Liver (tissue), 9 donors: ENCODE results near the gene EGFLAM. TPM values are rescaled to one million over a fixed set of nuclear protein-coding genes. Genes with fewer than 3 reads are reported as not detected.

Source experiments
- DNase-seq: peaks from one replicate; pipeline ENCODE4 v3.0.0-alpha.2; 2017; ENCODE audit warnings: low spot score
- H3K27ac ChIP-seq, 2 donors: one replicate each; pipeline ENCODE4 v1.7.0; 2013; ENCODE audit warnings: inconsistent platforms in 2 of 2, low read length in 2 of 2, control low read depth in 1 of 2, low read depth in 1 of 2, mild to moderate bottlenecking in 1 of 2
- H3K27me3 ChIP-seq, 4 donors: one replicate each; pipeline versions ENCODE4 v1.6.1 to v1.7.0; 2013; ENCODE audit warnings: low read length in 3 of 4, inconsistent platforms in 1 of 4, mild to moderate bottlenecking in 1 of 4, moderate library complexity in 1 of 4; ENCODE audit not compliant: control insufficient read depth in 4 of 4, insufficient read depth in 4 of 4
- H3K36me3 ChIP-seq, 4 donors: one replicate each; pipeline versions ENCODE4 v1.6.1 to v1.7.0; 2013; ENCODE audit warnings: low read length in 3 of 4, mild to moderate bottlenecking in 3 of 4, low read depth in 1 of 4, moderate library complexity in 1 of 4; ENCODE audit not compliant: control insufficient read depth in 4 of 4, insufficient read depth in 3 of 4
- H3K4me1 ChIP-seq, 4 donors: one replicate each; pipeline versions ENCODE4 v1.6.1 to v1.7.0; 2013; ENCODE audit warnings: low read length in 3 of 4, mild to moderate bottlenecking in 3 of 4, moderate library complexity in 1 of 4; ENCODE audit not compliant: control insufficient read depth in 4 of 4, insufficient read depth in 4 of 4
- H3K4me3 ChIP-seq, 3 donors: one replicate each; pipeline versions ENCODE4 v1.6.1 to v1.7.0; 2013; ENCODE audit warnings: low read length in 3 of 3, control low read depth in 1 of 3, low read depth in 1 of 3, mild to moderate bottlenecking in 1 of 3
- H3K9ac ChIP-seq, 2 donors: one replicate each; pipeline ENCODE4 v1.7.0; 2013; ENCODE audit warnings: low read length in 2 of 2, mild to moderate bottlenecking in 2 of 2, moderate library complexity in 2 of 2, control low read depth in 1 of 2, low read depth in 1 of 2
- H3K9me3 ChIP-seq, 4 donors: one replicate each; pipeline versions ENCODE4 v1.6.1 to v1.7.0; 2013; ENCODE audit warnings: low read length in 3 of 4; ENCODE audit not compliant: control insufficient read depth in 4 of 4
- EGR1 ChIP-seq, 2 donors: IDR thresholded peaks; 2 replicates each; pipeline ENCODE4 v1.6.1; 2016 to 2018; ENCODE audit warnings: antibody characterized with exemption in 2 of 2, low read depth in 2 of 2
- FOXA1 ChIP-seq: IDR thresholded peaks from 2 replicates; pipeline ENCODE4 v1.6.1; 2016; ENCODE audit warnings: antibody characterized with exemption
- HNF4A ChIP-seq, 2 donors: conservative IDR thresholded peaks; 2 replicates each; pipeline ENCODE4 v1.6.1; 2016; ENCODE audit warnings: antibody characterized with exemption in 2 of 2, mild to moderate bottlenecking in 2 of 2
- HNF4G ChIP-seq: IDR thresholded peaks from 2 replicates; pipeline ENCODE4 v1.6.1; 2016; ENCODE audit warnings: antibody characterized with exemption
- JUND ChIP-seq, 2 donors: IDR thresholded peaks; 2 replicates each; pipeline ENCODE4 v1.6.1; 2016; ENCODE audit warnings: antibody characterized with exemption in 2 of 2
- NR2F2 ChIP-seq: IDR thresholded peaks from 2 replicates; pipeline ENCODE4 v1.6.1; 2016; ENCODE audit warnings: antibody characterized with exemption
- RXRA ChIP-seq, 2 donors: IDR thresholded peaks; 2 replicates each; pipeline ENCODE4 v1.6.1; 2017 to 2018; ENCODE audit warnings: antibody characterized with exemption in 2 of 2, mild to moderate bottlenecking in 1 of 2
- SP1 ChIP-seq: IDR thresholded peaks from 2 replicates; pipeline ENCODE4 v1.6.1; 2018; ENCODE audit warnings: antibody characterized with exemption, mild to moderate bottlenecking
- TAF1 ChIP-seq: conservative IDR thresholded peaks from 2 replicates; pipeline ENCODE4 v1.6.1; 2016; ENCODE audit warnings: antibody characterized with exemption, mild to moderate bottlenecking
- YY1 ChIP-seq: IDR thresholded peaks from 2 replicates; pipeline ENCODE4 v1.6.1; 2016; ENCODE audit warnings: antibody characterized with exemption, mild to moderate bottlenecking
- WGBS: extraction: QIAGEN DNeasy Blood & Tissue Kit; methylation state at CpG from one replicate; pipeline ENCODE4 v1.1.7; 2013; 5-methylcytosine and 5-hydroxymethylcytosine counted together
- polyA plus RNA-seq, 2 donors: library from polyadenylated mRNA; stranded (reverse) in 1 of 2; unstranded in 1 of 2; fragments of 200-250 nt in 1 of 2; fragments of >200 nt in 1 of 2; fragmentation: Nextera tagmentation in 1 of 2; extraction: Ambion mirVana in 1 of 2; gene quantifications; one replicate each; pipeline versions ENCODE4 v1.2.1 to v1.2.3, GENCODE V29; 2013 to 2015
- total RNA-seq, 2 donors: library from RNA; depleted of rRNA; stranded (reverse); fragments of >200 nt; gene quantifications; one replicate each; pipeline ENCODE4 v1.2.3, GENCODE V29; 2014
- TF ChIP-seq, protein P1 (sequence below): IDR thresholded peaks from 2 replicates; pipeline ENCODE4 v1.6.1; 2016; ENCODE audit warnings: antibody characterized with exemption, mild to moderate bottlenecking
- TF ChIP-seq, protein P2 (sequence below): IDR thresholded peaks from 2 replicates; pipeline ENCODE4 v1.6.1; 2016; ENCODE audit warnings: antibody characterized with exemption
- TF ChIP-seq, protein P3 (sequence below): IDR thresholded peaks from 2 replicates; pipeline ENCODE4 v1.6.1; 2016; ENCODE audit warnings: antibody characterized with exemption
- TF ChIP-seq, protein P4 (sequence below): fragments of 150-350 bp; IDR thresholded peaks from 2 replicates; pipeline ENCODE4 v1.5.1; 2017; ENCODE audit warnings: improper control_type of control experiment, low read depth, low read length; ENCODE audit not compliant: missing input control
- donor health status: healthy.
- donor health status: healthy.
- donor health status: healthy.
- donor health status: healthy.
- donor health status: healthy.

Gene EGFLAM
- total and polyA plus RNA-seq, 4 donors, result 1.1 to 4.9 (median 1.9) TPM

DNA sequence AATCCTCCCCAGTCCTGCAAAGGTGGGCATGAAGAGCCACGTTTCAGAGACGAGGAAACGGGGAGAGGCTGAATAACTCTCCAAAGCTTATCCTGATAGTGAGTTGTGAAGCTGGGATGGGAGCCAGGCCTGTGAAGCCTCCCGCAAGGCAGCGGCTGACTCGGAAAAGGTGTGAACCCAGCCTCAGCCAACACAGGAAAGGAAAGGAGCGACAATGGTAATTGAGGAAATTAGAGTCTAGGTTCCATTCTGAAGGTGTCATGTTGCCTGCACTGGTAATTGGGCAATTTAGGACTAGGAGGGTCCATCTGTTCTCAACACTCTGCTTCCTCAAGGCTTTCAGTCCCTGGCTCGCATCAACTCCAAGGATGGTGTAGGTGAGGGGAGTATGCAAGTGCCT, 214.6 kb downstream of the EGFLAM start:
- TF ChIP-seq, protein P1, sequence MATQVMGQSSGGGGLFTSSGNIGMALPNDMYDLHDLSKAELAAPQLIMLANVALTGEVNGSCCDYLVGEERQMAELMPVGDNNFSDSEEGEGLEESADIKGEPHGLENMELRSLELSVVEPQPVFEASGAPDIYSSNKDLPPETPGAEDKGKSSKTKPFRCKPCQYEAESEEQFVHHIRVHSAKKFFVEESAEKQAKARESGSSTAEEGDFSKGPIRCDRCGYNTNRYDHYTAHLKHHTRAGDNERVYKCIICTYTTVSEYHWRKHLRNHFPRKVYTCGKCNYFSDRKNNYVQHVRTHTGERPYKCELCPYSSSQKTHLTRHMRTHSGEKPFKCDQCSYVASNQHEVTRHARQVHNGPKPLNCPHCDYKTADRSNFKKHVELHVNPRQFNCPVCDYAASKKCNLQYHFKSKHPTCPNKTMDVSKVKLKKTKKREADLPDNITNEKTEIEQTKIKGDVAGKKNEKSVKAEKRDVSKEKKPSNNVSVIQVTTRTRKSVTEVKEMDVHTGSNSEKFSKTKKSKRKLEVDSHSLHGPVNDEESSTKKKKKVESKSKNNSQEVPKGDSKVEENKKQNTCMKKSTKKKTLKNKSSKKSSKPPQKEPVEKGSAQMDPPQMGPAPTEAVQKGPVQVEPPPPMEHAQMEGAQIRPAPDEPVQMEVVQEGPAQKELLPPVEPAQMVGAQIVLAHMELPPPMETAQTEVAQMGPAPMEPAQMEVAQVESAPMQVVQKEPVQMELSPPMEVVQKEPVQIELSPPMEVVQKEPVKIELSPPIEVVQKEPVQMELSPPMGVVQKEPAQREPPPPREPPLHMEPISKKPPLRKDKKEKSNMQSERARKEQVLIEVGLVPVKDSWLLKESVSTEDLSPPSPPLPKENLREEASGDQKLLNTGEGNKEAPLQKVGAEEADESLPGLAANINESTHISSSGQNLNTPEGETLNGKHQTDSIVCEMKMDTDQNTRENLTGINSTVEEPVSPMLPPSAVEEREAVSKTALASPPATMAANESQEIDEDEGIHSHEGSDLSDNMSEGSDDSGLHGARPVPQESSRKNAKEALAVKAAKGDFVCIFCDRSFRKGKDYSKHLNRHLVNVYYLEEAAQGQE, result no peak
- no peak for TF ChIP-seq NR2F2
- no peak for TF ChIP-seq FOXA1
- no peak for TF ChIP-seq TAF1
- TF ChIP-seq JUND (IDR thresholded peaks at IDR 0.05), result no peak
- TF ChIP-seq, protein P2, sequence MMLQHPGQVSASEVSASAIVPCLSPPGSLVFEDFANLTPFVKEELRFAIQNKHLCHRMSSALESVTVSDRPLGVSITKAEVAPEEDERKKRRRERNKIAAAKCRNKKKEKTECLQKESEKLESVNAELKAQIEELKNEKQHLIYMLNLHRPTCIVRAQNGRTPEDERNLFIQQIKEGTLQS, result no peak
- no peak for TF ChIP-seq SP1
- TF ChIP-seq, protein P3, sequence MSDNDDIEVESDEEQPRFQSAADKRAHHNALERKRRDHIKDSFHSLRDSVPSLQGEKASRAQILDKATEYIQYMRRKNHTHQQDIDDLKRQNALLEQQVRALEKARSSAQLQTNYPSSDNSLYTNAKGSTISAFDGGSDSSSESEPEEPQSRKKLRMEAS, result no peak
- no peaks in the 10 kb centered on the region for H3K36me3 ChIP-seq
- DNase-seq, result no peak
- no peak overlapping the region for H3K4me3 ChIP-seq
- no peaks in the 10 kb centered on the region for H3K4me1 ChIP-seq
- WGBS, result 57% methylated on average over 8 of the region's 8 CpGs
- no peak overlapping the region for H3K9ac ChIP-seq
- no peaks in the 10 kb centered on the region for H3K9me3 ChIP-seq
- H3K27ac ChIP-seq, result no peak overlapping the region
- peaks cover 0 to 3% (median 0%) of the 10 kb centered on the region in 4 donors for H3K27me3 ChIP-seq

DNA sequence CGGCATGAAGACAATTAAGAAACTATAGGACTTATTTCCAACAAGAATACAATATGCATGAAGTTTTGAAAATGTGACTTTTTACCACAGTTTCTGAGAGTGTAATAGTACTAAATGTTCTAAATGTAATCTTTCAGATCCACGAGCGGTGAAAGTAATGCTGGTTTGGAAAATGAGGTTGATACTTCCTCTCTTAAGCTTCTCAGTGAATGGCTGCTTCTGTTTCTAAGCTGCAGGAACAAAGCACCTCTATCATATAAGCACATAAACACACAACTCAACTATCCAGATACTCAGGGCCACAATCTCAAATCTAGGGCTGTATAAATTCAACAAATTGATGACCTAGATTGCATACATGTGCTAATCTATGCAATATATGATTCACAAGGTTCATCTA, 219.8 kb downstream of the EGFLAM start:
- Histone ChIP-seq H3K9ac (no peak overlapping the region), H3K27ac (no peak overlapping the region), H3K4me1 (no peaks in the 10 kb centered on the region), H3K4me3 (no peak overlapping the region), H3K36me3 (no peaks in the 10 kb centered on the region), H3K9me3 (no peaks in the 10 kb centered on the region), H3K27me3 (no peaks in the 10 kb centered on the region)
- no peak for DNase-seq
- WGBS, result 79% methylated on average over 3 of the region's 3 CpGs
- TF ChIP-seq RXRA (IDR thresholded peaks at IDR 0.05), result no peak
- no peak for TF ChIP-seq HNF4G
- TF ChIP-seq EGR1 (IDR thresholded peaks at IDR 0.05; ENCODE audit: low read depth in 2 of 2), result no peak
- TF ChIP-seq, protein P2, result no peak
- no peak for TF ChIP-seq HNF4A (conservative IDR thresholded peaks at IDR 0.05)
- TF ChIP-seq, protein P4, sequence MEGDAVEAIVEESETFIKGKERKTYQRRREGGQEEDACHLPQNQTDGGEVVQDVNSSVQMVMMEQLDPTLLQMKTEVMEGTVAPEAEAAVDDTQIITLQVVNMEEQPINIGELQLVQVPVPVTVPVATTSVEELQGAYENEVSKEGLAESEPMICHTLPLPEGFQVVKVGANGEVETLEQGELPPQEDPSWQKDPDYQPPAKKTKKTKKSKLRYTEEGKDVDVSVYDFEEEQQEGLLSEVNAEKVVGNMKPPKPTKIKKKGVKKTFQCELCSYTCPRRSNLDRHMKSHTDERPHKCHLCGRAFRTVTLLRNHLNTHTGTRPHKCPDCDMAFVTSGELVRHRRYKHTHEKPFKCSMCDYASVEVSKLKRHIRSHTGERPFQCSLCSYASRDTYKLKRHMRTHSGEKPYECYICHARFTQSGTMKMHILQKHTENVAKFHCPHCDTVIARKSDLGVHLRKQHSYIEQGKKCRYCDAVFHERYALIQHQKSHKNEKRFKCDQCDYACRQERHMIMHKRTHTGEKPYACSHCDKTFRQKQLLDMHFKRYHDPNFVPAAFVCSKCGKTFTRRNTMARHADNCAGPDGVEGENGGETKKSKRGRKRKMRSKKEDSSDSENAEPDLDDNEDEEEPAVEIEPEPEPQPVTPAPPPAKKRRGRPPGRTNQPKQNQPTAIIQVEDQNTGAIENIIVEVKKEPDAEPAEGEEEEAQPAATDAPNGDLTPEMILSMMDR, result no peak
- TF ChIP-seq YY1, result no peak
- TF ChIP-seq, protein P1, result no peak
